K562 (cell line): ENCODE data around the gene ADIPOQ. TPM values are rescaled to one million over a fixed set of nuclear protein-coding genes. Genes with fewer than 3 reads are reported as not detected.

Source experiments
- CTBP1 ChIP-seq: fragments of 450-650 bp; IDR thresholded peaks from 2 replicates; pipeline ENCODE4 v1.6.1; 2016; ENCODE audit warnings: borderline replicate concordance
- E2F8 ChIP-seq: fragments of 450-650 bp; IDR thresholded peaks from 2 replicates; pipeline ENCODE4 v1.7.1; 2018; ENCODE audit warnings: mild to moderate bottlenecking, low read depth; ENCODE audit not compliant: partially characterized antibody
- FOXJ2 ChIP-seq: fragments of 200-800 bp; sonication (Bioruptor generic); IDR thresholded peaks from 2 replicates; pipeline ENCODE4 v1.6.1; 2016; ENCODE audit warnings: missing genetic modification characterization, missing compliant biosample characterization
- GMEB1 ChIP-seq: fragments of 250-450 bp; sonication (Bioruptor Pico); IDR thresholded peaks from 2 replicates; pipeline ENCODE4 v1.4.0; 2020; ENCODE audit warnings: mild to moderate bottlenecking
- KAT7 ChIP-seq: sonication (generic); formaldehyde crosslinking; IDR thresholded peaks from 2 replicates; pipeline ENCODE4 v1.8.0; 2022; ENCODE audit warnings: missing genetic modification reagents, mild to moderate bottlenecking, borderline replicate concordance
- KAT8 ChIP-seq: fragments of 450-650 bp; IDR thresholded peaks from 2 replicates; pipeline ENCODE4 v1.6.1; 2016; ENCODE audit warnings: low read depth, mild to moderate bottlenecking
- KLF13 ChIP-seq: fragments of 450-650 bp; IDR thresholded peaks from 2 replicates; pipeline ENCODE4 v1.6.1; 2016; ENCODE audit warnings: missing genetic modification characterization, low read depth, mild to moderate bottlenecking, missing compliant biosample characterization, moderate library complexity, borderline replicate concordance
- NCOA6 ChIP-seq: fragments of 450-650 bp; IDR thresholded peaks from 2 replicates; pipeline ENCODE4 v1.6.1; 2017; ENCODE audit warnings: mild to moderate bottlenecking
- POLR2G ChIP-seq: fragments of 200-400 bp; formaldehyde crosslinking; IDR thresholded peaks from 2 replicates; pipeline ENCODE4 v1.6.1; 2017; ENCODE audit warnings: low read depth, mild to moderate bottlenecking, antibody characterized with exemption, low read length, moderate library complexity
- RB1 ChIP-seq: fragments of 450-650 bp; IDR thresholded peaks from 2 replicates; pipeline ENCODE4 v1.6.1; 2017; ENCODE audit warnings: low read depth, mild to moderate bottlenecking
- RUNX1 ChIP-seq: sonication (generic); IDR thresholded peaks from 2 replicates; pipeline ENCODE4 v1.6.1; 2016; ENCODE audit warnings: antibody characterized with exemption, low read depth
- SRSF1 ChIP-seq: fragments of 200-400 bp; formaldehyde crosslinking; IDR thresholded peaks from 2 replicates; pipeline ENCODE4 v1.6.1; 2017; ENCODE audit warnings: mild to moderate bottlenecking, low read depth, low read length, moderate library complexity
- YY1 ChIP-seq, 3 experiments: IDR thresholded peaks; 2 replicates each; pipeline ENCODE4 v1.6.1; 2011; ENCODE audit warnings: low read length in 2 of 3, mild to moderate bottlenecking in 2 of 3, moderate library complexity in 2 of 3, borderline replicate concordance in 1 of 3, control low read depth in 1 of 3, low read depth in 1 of 3; ENCODE audit not compliant: insufficient read depth in 3 of 3, insufficient replicate concordance in 2 of 3, control insufficient read depth in 1 of 3, insufficient read length in 1 of 3; ENCODE audit errors: extremely low read depth in 1 of 3
- ZBTB8A ChIP-seq: fragments of 450-650 bp; IDR thresholded peaks from 2 replicates; pipeline ENCODE4 v1.6.1; 2018; ENCODE audit warnings: mild to moderate bottlenecking, moderate library complexity; ENCODE audit not compliant: partially characterized antibody
- ZNF143 ChIP-seq: sonication (generic); formaldehyde crosslinking; IDR thresholded peaks from 2 replicates; pipeline ENCODE4 v1.9.0; 2022; ENCODE audit warnings: mild to moderate bottlenecking, missing genetic modification reagents
- ZNF197 ChIP-seq: fragments of 200-800 bp; sonication (Bioruptor generic); IDR thresholded peaks from 2 replicates; pipeline ENCODE4 v1.6.1; 2016; ENCODE audit warnings: low read depth, missing genetic modification characterization, missing compliant biosample characterization
- ZNF282 ChIP-seq: sonication (generic); formaldehyde crosslinking; IDR thresholded peaks from 2 replicates; pipeline ENCODE4 v1.8.1; 2023; ENCODE audit warnings: missing genetic modification reagents
- polyA plus RNA-seq, 8 experiments: library from polyadenylated mRNA; depleted of rRNA in 4 of 8; stranded (reverse) in 5 of 8; unstranded in 3 of 8; fragments of >200 nt; fragmentation: Nextera tagmentation in 2 of 8; fragmentation: Illumina TruSeq in 1 of 8; extraction: Ambion mirVana in 2 of 8; extraction: Trizol in 1 of 8; gene quantifications; 2 replicates each; pipeline versions ENCODE4 v1.2.1 to v1.2.3, GENCODE V29; 2011 to 2014; ENCODE audit warnings: inconsistent platforms in 1 of 8, missing spikeins in 1 of 8
- total RNA-seq, 7 experiments: library from RNA; depleted of rRNA in 6 of 7; stranded (reverse); fragments of >200 nt in 6 of 7; fragmentation: Illumina TruSeq in 2 of 7; extraction: Trizol in 2 of 7; gene quantifications; 2 replicates each; pipeline versions ENCODE4 v1.2.1 to v1.2.3, GENCODE V29; 2011 to 2021; ENCODE audit warnings: low replicate concordance in 1 of 7
- TF ChIP-seq, protein P1 (sequence below): sonication (generic); formaldehyde crosslinking; IDR thresholded peaks from 2 replicates; pipeline ENCODE4 v1.5.0; 2020; ENCODE audit warnings: missing genetic modification reagents

Gene ADIPOQ
- total and polyA plus RNA-seq, 9 of the 15 experiments (the other 6 are each of a cell fraction or from before 2014, with no cell fraction given): 0.01 to 0.04 (median 0.03) TPM; not detected in 4

DNA sequence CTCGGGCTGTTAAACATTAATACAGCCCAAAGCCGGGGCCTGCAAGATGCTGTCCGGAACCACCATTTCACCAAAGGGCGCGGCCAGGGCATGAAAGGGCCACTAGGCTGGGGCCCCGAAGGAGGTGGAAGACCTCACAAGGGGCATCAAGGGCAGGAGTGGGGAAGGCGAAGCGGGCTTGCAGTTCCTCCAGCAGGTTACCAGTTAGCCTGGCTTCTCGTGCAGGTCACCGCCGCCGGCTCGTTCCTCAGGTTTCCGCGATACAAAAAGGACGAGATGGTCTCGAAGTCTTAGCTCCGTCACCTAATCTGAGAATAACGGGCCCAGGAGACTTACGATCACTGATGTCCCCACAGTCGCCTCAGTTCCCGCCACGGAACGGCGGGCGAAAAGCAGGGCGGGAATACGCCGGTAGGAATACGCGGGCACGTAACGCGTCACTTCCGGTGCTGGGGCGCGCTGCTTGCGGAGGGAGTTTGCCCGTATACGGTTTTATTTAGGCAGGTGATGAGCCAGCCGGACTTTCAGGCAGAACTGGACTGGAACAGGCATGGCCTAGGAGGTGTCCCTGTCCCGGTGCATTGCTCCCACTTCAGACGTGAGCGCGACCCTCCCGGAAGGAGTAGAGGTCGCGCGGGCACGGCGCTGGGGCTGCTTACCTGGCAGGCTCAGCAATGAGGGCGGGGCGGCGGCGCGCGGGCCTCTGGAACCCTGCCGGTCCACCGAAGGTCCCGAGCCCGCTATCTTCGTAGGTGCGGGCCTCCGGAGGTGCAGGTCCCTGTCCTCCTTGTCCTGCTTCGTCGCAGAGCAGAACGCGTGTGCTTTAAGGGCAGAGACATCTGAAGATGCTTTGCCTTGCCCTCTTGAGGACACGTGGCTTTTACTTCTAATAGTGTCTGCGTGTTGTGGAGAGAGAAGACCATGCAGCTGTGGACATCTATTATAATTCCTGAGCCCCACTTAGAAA lies 36.1 kb upstream of the ADIPOQ start, which contains the start of gene RFC4 (continued):
- TF ChIP-seq ZBTB8A: no peak
- peak; percentile 71; the same call in 1 of the 2 replicates for TF ChIP-seq ZNF197 (CRISPR knock-in tag)
- TF ChIP-seq, protein P1, sequence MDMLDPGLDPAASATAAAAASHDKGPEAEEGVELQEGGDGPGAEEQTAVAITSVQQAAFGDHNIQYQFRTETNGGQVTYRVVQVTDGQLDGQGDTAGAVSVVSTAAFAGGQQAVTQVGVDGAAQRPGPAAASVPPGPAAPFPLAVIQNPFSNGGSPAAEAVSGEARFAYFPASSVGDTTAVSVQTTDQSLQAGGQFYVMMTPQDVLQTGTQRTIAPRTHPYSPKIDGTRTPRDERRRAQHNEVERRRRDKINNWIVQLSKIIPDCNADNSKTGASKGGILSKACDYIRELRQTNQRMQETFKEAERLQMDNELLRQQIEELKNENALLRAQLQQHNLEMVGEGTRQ (CRISPR knock-in tag): peak; percentile 32; the same call in 1 of the 2 replicates
- TF ChIP-seq ZNF143: peak; percentile 63; the same call in 1 of the 2 replicates
- peak; percentile 93 for TF ChIP-seq POLR2G
- TF ChIP-seq KAT7 (CRISPR knock-in tag): peak; percentile 40; the same call in 1 of the 2 replicates
- TF ChIP-seq RUNX1: 0 out of 2 replicates have a peak, but pooled peaks have one; percentile 11
- TF ChIP-seq RB1: peak; percentile 94
- peak; percentile 97 for TF ChIP-seq GMEB1 (CRISPR knock-in tag)
- TF ChIP-seq CTBP1: peak; percentile 84
- TF ChIP-seq KAT8: no peak
- TF ChIP-seq SRSF1: no peak
- peak in 1 of 3 experiments; percentile 42 for TF ChIP-seq YY1 (IDR thresholded peaks at IDR 0.05; ENCODE audit: borderline replicate concordance in 1 of 3, control insufficient read depth in 1 of 3, extremely low read depth in 1 of 3, insufficient read depth in 3 of 3, insufficient read length in 1 of 3, insufficient replicate concordance in 2 of 3, low read depth in 1 of 3, low read length in 2 of 3)
- TF ChIP-seq ZNF282: peak; percentile 63; the same call in 1 of the 2 replicates
- peak; percentile 99 for TF ChIP-seq E2F8
- peak; percentile 61; the same call in 1 of the 2 replicates for TF ChIP-seq FOXJ2 (tag)
- 0 out of 2 replicates have a peak, but pooled peaks have one; percentile 0 for TF ChIP-seq KLF13 (tag)
- peak; percentile 21; the same call in 1 of the 2 replicates for TF ChIP-seq NCOA6
